HG02610 (cell line): ENCODE results near the gene GNAT3.

ENCODE experiments used
- ATAC-seq: cut with Tn5 transposase; IDR thresholded peaks from one replicate; pipeline ENCODE4 v1.9.1; 2021; ENCODE audit warnings: mild to moderate bottlenecking, moderate library complexity; ENCODE audit not compliant: unreplicated experiment

Gene GNAT3

DNA sequence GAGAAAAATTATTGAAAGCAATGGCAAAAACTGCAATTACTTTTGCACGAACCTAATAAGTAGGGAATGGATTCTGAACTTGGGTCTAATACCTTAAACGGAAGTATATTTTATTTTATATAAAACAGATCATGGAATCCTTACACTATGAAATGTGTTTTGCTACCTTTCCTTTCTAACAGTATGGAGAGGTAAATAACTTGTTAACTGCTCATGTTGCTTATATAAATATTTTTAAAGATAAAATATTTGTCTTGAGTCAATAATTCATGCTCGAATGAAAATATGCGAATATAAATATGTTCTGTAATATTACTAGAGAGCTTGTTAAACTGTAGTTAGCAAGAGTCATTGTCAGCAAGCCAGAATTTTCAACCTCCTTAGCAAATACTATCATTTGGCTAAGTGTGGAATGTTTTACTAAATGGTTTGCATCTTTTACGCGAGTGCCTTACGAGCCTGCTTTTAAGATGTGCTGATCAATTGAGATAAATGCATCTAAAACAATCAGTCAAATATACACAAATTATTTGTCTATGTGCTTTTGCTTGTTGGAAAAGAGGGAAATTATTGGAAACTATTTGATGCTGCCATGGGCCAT is 5.9 kb downstream of the GNAT3 start:
- ATAC-seq = no peak

DNA sequence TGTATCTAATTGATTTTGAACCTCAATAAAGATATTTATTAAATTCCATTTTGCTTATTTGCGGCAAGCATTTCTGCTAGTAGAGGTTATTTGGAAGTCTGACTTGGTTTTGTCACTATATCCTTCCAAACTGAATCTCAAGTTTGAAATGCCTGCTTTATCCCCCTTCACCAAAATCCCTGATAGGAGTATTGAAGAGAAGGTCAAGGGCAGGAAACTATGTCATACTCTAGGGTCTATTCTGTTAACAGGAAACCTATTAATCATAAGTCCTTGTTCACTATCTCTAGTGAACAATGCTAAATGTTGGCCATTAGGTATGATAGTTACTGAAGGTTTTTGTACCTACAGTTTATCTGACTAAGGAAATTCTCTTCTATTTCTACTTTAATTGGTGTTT is 11.5 kb downstream of the GNAT3 start:
- ATAC-seq = no peak

DNA sequence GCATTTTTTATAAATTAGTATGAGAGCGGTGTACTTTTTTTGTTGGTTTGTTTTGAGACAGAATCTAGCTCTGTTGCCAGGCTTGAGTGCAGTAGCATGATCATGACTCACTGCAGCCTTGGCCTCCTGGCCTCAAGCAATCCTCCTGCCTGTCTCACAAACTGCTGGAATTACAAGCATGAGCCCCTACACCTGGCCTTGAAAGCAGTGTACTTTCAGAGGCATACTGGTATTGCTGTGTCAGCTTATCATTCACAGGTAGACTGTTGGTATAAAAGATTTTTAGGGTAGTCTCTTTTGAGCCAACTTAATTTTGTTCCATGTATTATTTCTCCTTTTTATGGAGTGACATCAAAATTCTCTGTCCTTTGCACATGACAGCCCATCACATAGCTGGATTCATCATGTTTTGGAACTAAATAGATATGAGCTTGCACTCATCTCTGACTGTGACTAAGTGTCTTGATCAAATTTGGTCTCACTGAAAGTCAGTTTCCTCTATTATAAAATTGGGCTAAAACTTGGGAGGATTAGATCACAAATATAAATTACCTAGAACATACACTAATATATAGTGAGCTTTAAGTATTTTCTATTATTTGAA is 12.4 kb downstream of the GNAT3 start:
- no peak for ATAC-seq

DNA sequence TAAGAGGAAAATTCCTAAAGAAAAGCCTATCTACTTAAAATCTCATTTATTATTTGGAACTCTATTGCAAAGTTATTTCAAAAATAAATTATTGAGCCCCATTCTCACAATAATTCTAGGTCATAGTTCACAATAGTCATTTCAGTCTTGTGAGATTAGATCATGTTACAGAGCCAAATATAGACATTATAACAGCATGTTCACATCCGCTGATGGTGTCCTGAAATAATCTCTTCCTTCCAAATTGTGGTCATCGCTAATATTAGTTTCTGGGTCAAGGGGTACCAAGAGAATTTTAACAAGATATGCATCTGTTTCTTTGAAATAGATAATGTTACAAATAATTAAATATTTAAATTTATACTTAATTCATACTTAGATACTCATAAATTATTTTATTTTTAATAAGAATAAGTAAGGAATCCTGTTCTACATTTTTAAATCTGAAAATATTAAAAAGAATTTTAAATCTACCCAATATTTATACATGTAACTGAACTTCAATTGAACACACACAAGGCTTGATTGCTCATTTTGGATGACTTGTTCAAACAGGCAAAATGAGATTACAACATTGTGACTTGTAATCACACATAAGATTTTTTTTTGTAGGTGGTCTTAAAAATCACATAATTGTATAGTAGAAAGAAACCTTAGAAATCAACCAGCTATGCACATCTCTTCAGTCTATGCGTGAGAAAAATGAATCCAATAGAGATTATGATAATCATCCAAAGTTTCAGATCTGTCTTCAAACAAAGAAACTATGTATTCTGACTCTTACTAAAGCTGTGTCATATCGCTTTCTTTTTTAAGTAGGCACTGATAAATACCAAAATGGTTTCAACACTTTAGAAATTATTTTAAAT is 13.1 kb downstream of the GNAT3 start:
- ATAC-seq = no peak

DNA sequence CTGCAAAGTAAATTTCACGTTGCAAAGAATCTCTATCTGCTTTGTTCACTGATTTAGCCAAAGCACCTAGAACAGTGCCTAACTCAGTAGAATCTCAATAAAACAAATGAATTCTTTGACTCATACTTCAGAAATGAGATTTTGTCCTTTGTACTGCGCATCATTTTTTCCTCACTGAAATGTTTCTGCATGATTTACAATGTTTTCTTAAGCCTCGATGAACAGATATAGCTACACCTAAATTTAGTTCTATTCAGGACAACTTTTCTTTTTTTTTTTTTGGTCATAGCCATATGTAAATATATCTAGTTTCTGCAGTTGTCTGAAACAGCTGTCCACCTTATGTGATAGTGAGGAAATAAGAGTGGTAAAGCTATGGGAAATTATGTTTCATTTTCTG is 15.3 kb downstream of the GNAT3 start:
- ATAC-seq = no peak

DNA sequence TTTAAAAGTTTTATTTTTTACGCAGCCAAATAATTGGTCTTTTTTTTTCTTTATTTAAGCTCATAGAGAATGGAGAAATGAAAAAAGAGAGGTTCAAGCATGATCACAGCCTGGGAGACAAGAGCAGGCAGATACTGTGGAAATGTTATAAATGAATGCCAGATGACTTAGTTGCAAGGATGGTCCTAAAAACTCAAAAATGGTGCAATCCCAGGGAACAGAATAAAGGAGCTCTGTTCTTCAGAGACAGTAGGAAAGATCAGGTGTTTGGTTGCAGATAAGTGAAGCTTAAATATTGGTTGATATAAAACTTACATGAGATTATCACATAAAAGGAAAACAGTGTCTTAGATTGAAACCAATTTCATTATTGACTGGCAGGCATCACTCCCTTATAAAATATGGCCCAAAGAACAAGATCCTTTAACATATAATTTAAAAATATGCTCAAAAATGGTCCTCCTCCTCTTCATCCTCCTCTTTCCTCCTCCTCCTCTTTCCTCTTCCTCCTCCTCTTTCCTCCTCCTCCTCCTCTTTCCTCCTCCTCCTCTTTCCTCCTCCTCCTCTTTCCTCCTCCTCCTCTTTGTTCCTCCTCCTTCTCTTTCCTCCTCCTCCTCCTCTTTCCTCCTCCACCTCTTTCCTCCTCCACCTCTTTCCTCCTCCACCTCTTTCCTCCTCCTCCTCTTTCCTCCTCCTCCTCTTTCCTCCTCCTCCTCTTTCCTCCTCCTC is 18.6 kb downstream of the GNAT3 start:
- ATAC-seq = no peak

DNA sequence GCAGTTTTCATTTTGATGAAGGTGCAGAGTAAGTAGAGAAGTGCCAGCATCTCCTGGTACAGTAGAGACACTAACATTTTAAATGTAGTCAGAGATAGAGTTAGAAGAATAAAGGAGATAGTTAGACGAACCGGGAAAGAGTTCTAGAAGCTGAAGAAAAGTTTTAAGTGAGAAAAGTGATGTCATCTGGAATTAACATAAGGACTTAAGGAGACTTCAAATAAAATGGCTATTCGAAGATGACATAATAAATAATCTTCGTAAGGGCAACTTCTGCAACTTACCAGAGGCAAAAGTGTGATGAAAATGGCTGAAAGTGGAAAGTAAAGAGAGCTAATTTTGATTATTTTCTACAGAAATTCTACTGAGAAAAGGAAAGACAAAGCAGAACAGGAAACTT is 20.4 kb downstream of the GNAT3 start:
- no peak for ATAC-seq

DNA sequence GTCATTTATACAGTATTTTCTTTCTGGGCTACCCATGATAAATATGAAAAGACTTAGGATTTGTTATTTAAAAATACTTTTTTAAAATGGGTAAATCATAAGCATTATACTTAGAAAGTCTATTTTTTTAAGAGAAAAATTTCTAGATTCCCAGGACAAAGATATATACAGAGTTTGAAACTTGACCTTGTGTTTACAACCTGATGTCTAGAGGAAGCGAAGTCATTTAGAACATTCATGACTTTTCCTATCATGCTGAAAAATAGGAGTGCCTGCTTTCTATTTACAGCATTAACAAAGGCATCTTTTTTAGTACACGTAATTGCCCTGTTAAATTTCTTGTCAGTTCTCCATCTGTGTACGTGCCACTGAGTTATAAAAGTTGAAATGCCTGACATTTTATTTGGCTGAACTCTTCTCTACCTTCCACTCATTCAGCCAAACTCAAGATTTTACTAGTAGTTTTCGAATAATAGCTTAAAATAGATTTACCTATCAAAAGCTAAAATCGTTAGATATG is 23.0 kb downstream of the GNAT3 start:
- no peak for ATAC-seq

DNA sequence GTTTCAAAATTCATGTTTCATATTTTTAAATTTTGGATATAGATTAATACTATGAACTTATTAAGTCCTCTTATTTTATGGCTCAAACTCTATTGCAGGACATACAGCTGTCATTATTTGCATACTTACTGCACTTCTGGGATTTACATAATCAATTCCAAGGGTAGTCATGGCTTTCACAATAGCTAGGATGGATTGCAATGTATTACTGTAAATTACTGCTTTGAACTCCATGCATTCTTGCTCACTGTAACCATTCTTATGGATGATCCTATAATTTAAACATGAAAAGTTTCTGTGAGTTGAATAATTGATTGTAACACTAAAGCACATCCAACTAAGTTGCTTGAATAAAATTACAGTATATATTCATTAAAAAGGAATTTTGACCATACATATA is 23.5 kb downstream of the GNAT3 start:
- no peak for ATAC-seq

DNA sequence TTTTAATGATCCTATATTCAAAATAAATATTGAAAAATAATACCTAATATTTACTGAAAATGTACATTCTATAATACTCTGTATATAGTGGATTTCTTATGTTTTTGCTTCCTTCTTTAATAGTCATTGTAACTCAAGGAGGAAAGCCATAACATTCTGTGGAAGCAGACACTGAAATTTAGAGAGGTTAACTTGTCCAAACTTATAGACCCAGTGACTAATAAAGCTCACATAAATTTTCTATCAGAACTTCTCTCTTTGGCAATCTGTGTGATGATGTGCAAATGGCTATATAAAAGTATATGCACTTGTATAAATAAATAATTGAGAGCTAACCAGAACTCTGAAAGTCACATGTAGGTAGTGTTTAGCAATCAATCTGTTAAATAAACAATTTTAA is 26.1 kb downstream of the GNAT3 start:
- ATAC-seq = no peak

DNA sequence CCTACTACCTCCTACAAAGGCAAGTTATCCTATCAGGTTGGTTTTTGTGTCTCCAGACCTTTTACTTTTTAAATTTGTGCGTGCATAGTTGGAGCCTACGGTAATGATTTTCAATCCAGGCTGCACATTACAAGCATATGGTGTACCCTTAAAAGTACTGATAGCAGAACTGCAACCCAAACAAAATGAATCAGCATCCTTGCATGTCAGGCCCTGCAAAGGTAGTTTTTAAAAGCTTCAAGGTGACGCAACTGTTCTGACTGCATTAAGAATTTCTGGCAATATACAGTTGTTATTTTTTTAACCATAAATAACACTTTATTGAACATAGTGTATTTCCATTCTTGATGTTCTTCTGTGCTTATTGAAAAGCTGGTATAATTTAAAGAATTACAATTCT is 28.9 kb downstream of the GNAT3 start:
- ATAC-seq = no peak

DNA sequence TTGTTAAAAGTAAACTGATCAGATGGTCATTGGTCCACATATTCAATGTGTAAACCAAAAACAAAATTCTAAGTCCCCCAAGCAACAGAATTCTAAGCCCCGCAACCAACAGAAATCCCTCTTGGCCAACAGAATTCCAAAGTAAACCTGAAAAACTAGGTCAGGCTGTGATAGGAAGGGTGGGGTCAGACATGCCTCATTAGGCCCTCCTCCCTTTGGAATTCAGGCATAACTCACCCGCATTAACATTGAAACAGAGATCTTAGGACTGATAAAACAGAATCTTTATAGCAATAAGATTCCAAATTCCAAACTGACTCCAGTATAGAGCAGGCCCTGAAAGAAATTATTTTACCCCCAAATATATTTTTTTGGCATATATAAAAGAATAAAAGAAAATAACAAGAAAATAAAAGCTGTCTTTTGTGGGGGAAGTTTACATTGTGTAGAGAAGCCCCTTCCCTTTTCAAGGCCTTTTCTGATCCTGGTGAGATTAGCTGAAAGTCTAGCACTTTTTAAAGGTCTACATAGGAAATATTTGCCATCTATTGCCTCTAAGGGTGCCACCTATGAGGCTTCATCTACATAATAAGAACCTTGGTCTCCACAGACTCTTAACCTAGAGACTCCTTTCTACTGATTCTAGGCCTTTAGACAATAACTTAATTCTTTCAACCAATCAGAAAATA is 30.5 kb downstream of the GNAT3 start:
- no peak for ATAC-seq

DNA sequence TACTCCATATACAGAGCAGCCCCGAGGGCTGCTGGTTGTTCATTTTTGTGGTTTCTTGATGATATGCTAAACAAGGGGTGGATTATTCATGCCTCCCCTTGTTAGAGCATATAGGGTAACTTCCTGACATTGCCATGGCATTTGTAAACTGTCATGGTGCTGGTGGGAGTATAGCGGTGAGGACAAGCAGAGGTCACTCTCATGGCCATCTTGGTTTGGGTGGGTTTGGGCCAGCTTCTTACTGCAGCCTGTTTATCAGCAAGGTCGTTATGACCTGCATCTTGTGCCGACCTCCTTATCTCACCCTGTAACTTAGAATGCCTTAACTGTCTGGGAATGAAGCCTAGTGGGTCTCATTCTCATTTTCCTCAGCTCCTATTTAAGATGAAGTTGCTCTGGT is 31.3 kb downstream of the GNAT3 start:
- no peak for ATAC-seq

DNA sequence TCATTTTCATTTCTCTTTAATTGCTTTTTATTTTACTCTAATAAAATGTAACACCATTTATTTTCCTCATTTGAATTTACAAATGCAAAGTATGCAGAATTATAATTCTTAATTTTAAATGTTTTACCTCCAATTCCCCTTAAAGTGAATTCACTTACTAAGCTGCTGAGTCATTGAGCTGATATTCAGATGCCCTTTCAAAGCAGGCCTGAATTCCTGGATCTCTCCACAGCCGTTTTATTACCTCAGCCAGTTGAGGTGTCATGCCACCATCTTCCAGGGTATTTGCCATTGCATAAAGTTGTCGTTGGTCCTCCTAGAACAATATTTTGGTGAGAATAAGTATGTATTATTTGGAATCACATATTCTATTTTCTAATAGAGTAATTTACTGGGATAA is 33.2 kb downstream of the GNAT3 start:
- ATAC-seq = no peak

DNA sequence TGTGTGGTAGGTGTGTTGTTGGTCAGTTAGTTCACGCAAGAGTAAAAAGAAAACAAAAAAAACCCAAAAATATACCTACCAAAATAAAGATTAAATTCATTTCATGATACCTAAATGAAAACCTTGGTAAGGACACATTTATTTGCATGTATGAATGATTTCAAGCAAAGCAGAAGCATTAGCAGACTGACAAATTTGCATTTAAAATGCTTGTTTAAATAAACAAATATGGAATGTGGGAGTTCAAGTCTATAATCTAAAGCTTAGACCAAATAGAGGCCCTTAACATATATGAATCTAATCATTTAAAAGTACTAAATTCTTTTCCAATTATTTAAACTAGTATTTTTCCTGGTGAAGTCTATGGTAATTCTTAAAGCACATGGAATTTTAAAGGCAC is 35.8 kb downstream of the GNAT3 start:
- no peak for ATAC-seq

DNA sequence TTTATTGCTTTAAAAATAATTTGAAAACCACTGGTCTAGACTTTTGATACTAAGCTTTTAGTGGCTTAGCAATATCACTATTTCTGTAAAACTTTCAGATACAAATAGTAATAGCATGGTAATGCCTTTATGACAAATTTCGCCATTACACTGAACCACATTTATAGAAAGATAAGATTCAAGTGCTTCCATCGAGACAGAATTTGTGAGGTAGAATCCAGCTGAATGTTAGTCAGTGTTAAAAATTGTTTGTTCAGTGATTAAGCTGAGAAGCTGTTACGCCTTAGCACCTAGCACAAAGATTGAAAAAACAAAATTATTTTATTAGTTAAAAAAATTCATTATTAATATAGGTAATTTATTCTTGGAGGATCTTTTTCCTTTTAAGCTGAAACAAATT is 36.5 kb downstream of the GNAT3 start:
- ATAC-seq = no peak

DNA sequence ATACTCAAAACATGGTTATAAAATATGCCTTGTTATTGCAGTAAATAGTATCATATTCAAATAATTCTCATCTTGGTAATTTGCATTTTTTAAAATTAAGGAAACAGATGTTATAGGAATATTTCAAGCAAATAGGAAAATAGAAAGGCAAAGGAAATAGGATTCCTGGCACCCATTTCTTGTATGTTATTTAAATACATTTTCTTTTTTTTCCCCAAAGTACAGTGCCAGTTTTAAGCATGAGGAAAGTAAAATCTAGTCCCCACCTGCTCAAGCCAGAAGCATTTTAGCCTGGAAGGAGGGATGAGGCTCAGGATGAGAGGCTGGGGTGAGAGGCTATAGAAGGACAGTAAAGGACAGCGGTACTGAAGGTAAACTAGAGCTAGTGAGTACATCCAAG is 38.1 kb downstream of the GNAT3 start:
- ATAC-seq = no peak

DNA sequence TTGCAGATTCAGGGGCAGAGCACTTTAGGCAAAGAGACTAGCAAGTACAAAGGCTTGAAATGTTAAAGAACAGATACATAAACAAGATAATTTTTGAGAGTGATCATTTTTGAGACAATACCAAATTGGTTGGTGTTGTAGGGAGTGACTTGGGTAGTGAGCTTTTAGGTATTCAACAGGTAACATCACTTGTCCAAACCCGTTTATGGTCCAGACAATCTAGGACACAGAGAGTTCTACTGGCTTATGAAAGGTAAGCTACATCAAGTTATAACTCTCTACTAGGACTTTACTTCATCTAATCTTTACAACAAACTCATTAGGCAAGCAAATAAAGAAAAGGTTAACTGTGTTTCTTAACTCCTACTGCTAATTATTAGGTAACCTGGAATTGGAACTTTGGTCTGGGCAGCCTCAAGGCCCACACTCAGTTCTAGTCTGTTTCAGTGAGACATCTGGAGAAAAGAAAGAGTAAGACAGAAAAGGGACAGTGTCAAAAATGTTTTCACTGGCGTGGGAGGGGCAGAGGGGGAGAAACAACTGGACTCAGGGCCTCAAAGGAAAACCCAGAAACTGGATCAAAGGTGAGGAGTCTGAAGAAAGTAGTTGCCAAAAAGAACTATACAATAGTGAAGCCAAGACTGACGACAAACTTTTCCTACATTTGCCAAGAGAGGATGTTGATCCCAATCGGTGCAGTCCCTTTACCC is 39.2 kb downstream of the GNAT3 start:
- ATAC-seq = no peak

DNA sequence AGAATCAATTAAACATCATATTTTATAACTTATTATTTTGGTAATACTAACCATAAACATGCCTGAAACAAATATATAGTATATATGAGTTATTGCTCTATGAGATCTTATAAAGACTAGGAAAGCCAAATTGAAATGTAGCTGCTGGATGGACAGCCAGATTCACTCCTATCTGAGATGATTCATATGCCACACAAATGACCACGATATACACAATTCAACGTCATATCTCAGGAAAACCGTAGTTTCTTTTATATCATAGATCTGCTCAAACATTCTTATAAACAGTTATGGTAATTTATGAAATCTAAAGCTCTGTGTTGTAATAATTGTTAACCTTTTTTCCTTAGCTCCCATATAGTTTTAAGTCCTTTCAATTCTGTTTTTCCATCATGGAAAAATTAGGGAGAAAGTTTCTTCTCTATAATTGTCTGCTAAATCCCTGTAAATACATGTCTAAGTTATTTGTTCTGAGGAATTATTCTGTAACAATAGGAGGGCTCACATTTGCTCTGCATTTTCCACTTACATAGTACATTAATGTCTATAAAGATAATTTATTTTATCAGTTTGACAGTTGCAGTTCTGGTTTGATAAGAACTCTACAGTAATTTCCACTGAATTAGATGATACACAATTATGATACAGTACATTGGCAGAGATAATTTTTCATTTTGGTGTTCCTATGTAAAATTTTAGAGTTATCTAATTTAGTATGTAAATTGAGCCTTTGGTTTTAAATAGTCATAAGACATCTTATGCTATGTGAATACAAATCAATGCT is 42.7 kb downstream of the GNAT3 start:
- ATAC-seq = no peak
